OCI-LY3 (cell line): Measurements from ENCODE around the gene ADARB2.

ENCODE experiments used
- CTCF ChIP-seq: fragments of 200-600, 300-600 bp; sonication (generic); IDR thresholded peaks from 2 replicates; pipeline ENCODE4 v1.5.1; 2014; ENCODE audit warnings: antibody characterized with exemption, low read length, low read depth
- EZH2phosphoT487 ChIP-seq: fragments of 200-600 bp; shearing (Covaris generic); IDR thresholded peaks from 2 replicates; pipeline ENCODE4 v1.6.1; 2018; ENCODE audit warnings: antibody characterized with exemption, mixed run types, low read depth

DNA sequence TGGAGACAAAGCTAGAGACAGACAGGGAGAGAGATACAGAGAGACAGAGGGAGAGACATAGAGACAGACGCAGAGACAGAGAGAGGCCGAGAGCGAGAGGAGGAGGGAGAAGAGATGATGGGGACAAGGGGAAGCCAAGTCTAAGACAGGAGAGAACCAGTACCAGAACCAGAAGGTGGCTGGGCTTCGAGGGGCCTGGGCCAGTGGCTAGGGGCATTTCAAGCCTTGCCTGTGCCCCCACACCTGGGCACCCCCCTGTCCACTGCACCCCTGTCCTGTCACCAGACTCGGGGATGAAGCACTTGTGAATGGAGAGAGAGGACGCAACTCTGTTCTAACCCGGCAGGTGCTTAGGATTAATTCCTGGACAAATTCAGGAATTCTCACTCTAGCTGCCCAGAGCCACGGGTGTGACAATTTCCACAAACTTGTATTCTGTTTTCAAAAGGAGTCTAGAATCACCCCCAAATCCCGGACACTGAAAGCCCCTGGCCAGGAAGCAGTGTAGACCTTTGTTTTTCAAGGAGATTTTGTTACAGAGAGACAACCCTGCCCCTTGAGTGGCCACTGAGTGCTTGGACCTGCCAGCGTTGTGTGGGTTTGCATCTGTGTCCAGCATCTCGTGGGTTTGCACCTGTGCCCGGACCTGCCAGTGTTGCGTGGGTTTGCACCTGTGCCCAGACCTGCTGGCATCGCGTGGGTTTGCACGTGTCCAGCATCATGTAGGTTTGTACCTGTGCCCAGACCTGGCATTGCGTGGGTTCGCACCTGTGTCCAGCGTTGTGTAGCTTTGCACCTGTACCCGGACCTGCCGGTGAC is 523.9 kb downstream of the ADARB2 start:
- TF ChIP-seq CTCF = no peak
- TF ChIP-seq EZH2phosphoT487 = no peak
